HG02884 (cell line): ENCODE data around the gene CYP26A1.
A peak's percentile ranks its signal among the peaks of the same experiment; 100 is the strongest.

Experiments
- ATAC-seq: cut with Tn5 transposase; IDR thresholded peaks from one replicate; pipeline ENCODE4 v1.9.1; 2021; ENCODE audit warnings: mild to moderate bottlenecking, moderate library complexity; ENCODE audit not compliant: unreplicated experiment

Gene CYP26A1

GRCh38 chr10:93115661-93116383 is 42.1 kb downstream of the CYP26A1 start:
- ATAC-seq, result peak; percentile 59

- ATAC-seq, result no peak
These were observed 47.6 kb downstream of the CYP26A1 start for GRCh38 chr10:93121311-93121710.

- ATAC-seq, result no peak
These were observed 50.1 kb downstream of the CYP26A1 start for GRCh38 chr10:93123766-93124165.

GRCh38 chr10:93124580-93125318 is 51.1 kb downstream of the CYP26A1 start:
- peak; percentile 60 for ATAC-seq

GRCh38 chr10:93125966-93126365 is 52.3 kb downstream of the CYP26A1 start:
- no peak for ATAC-seq

- ATAC-seq, result no peak
These were observed 52.9 kb downstream of the CYP26A1 start for GRCh38 chr10:93126483-93127052.
